ENCODE data around the gene ITPRIPL1. TPM values are rescaled to one million over a fixed set of nuclear protein-coding genes. Genes with fewer than 3 reads are reported as not detected.
"Not testable (repeated sequence)": the region's sequence is repeated elsewhere in the genome, so short reads cannot be mapped to it uniquely, and the experiment has no call there.

ITPRIPL1 gene, protein sequence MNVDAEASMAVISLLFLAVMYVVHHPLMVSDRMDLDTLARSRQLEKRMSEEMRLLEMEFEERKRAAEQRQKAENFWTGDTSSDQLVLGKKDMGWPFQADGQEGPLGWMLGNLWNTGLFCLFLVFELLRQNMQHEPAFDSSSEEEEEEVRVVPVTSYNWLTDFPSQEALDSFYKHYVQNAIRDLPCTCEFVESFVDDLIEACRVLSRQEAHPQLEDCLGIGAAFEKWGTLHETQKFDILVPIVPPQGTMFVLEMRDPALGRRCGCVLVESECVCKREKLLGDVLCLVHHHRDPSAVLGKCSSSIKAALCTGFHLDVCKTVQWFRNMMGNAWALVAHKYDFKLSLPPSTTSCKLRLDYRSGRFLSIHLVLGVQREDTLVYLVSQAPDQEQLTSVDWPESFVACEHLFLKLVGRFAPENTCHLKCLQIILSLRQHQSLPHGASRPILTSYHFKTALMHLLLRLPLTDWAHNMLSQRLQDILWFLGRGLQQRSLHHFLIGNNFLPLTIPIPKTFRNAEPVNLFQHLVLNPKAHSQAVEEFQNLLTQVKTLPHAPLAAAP
- 1 to 10 TPM in 1 of 2 donors, under 1 TPM in 1; 0.44 to 1.5 TPM for total RNA-seq

DNA sequence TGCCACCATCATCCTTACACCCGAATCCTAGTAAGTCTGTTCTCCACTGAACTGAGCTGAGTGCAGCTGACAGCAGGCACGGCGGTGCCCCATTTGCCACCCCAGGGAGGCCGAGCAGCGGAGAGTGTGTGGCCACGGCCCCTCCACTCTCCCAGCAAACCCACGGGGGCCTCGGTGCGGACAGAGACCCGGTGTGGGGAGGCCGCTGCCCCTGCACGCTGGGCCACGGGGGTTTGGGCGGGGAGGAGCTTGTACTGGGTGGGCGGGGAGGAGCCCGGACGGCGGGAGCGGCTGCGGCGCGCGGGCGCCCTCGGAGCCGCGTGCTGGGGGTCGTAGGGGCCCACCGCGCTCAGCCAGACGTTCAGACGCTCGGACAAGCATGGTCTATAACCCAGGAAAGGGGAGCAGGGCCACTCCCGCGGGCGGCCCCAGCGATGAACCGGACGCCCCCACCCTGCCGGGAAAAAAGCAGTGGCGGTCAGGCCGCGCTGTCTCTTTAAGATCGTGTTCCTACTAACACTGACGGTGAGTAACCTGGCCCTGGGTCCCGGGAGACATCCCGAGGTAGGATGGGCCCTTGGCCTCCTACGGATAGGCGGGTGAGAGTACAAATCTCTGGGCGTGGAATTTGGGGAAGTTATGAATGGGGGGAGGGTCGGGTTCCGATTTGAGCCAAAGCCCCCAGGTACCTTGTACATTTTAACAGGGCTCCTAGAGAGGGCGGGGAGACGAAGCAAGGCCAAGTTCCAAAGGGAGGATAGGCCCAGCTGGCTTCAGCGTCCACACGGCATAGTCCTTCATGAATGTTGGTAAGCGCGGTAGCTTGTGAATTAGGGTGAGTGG is at the start of gene ITPRIPL1:
Gene ITPRIPL1 (plus strand): TSS at position 277 of the 843 bp plus-strand sequence. CDS start 523 bp downstream, at position 800.
- Histone ChIP-seq H3K9me3 (no peaks in the 10 kb centered on the region), H3K36me3 (no peaks in the 10 kb centered on the region), H3K27me3 (no peaks in the 10 kb centered on the region), H3K4me1 (peaks cover 0 to 28% of the 10 kb centered on the region in 2 donors), H3K27ac (peak within 1 kb of the TSS; percentile 34 to 64), H3K4me3 (peak within 1 kb of the TSS; percentile 45 to 62)
- DNase-seq (ENCODE audit: low spot score), result no peak
- TF ChIP-seq CTCF (IDR thresholded peaks at IDR 0.05), result no peak

- H3K27ac ChIP-seq, result no peak overlapping the region
- no peaks in the 10 kb centered on the region for H3K4me1 ChIP-seq
- H3K4me3 ChIP-seq, result no peak overlapping the region
- H3K27me3 ChIP-seq, result no peaks in the 10 kb centered on the region
- no peak for DNase-seq (ENCODE audit: low spot score)
- no peak for TF ChIP-seq CTCF (IDR thresholded peaks at IDR 0.05)
- no peaks in the 10 kb centered on the region for H3K9me3 ChIP-seq
- H3K36me3 ChIP-seq, result peaks cover 91% of the 10 kb centered on the region
Observed at GRCh38 chr2:96276787-96277499, 48.2 kb upstream of the ITPRIPL1 start.

DNA sequence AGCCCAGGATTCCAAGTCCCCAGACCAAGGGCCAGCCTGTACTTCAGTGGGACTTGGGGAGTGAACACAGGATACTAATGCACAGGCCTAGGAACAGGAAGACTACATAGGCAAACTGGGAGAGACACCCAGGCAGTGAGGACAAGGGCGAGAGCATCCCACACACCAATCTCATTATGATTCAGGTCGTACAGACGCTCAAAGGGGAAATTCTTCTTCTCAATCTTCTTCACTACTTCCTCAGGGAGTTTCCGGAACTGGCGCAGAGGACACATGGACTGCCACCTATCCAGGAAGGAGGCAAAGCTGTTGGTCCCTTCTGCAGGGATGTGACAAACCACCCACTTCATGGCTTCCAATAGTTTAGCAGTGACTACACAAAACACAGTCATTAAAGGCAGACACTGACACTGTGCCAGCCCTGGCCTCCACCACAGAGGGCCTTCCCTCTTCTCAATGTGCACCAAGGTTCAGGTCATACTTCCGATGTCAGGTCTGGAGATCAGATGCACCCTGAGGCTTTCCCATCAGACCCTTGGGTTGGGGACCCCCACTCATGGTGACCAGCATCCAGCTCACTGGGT is 37.8 kb upstream of the ITPRIPL1 start:
- Histone ChIP-seq H3K9me3 (no peaks in the 10 kb centered on the region), H3K36me3 (peaks cover 100% of the 10 kb centered on the region), H3K4me3 (no peak overlapping the region), H3K27ac (no peak overlapping the region), H3K4me1 (no peaks in the 10 kb centered on the region), H3K27me3 (no peaks in the 10 kb centered on the region)
- no peak for DNase-seq (ENCODE audit: low spot score)
- no peak for TF ChIP-seq CTCF (IDR thresholded peaks at IDR 0.05)

GRCh38 chr2:96291751-96292150 is 33.4 kb upstream of the ITPRIPL1 start:
- Histone ChIP-seq H3K36me3 (peaks cover 99% of the 10 kb centered on the region), H3K9me3 (no peaks in the 10 kb centered on the region), H3K4me3 (no peak overlapping the region), H3K27me3 (no peaks in the 10 kb centered on the region), H3K27ac (no peak overlapping the region), H3K4me1 (no peaks in the 10 kb centered on the region)
- no peak for TF ChIP-seq CTCF (IDR thresholded peaks at IDR 0.05)
- no peak for DNase-seq (ENCODE audit: low spot score)

DNA sequence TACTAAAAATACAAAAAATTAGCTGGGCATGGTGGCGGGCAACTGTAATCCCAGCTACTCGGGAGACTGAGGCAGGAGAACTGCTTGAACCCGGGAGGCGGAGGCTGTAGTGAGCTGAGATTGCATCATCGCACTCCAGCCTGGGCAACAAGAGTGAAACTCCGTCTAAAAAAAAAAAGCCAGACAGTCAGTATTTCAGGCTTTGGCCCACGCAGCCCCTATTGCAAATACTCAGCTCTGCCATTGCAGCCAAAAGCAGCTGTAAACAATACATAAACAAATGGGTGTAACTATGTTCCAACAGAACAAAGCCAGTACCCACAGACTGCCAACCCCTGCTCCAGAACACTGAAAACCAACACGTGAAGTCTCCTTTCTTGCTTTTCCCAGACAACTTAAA is 30.8 kb upstream of the ITPRIPL1 start:
- not testable (repeated sequence) for H3K27me3 ChIP-seq; H3K4me3 ChIP-seq; H3K4me1 ChIP-seq; DNase-seq (ENCODE audit: low spot score); H3K27ac ChIP-seq; H3K9me3 ChIP-seq
- peaks cover 99% of the 10 kb centered on the region for H3K36me3 ChIP-seq
